Measurements from ENCODE around the gene PPP6R2. TPM values are rescaled to one million over a fixed set of nuclear protein-coding genes. Genes with fewer than 3 reads are reported as not detected.

PPP6R2 gene
- total RNA-seq, 1 experiment from 2014 or later: 47.8 TPM

- TF ChIP-seq RORB (CRISPR knock-in tag; IDR thresholded peaks at IDR 0.05) (no peak), TEAD1 (CRISPR knock-in tag; IDR thresholded peaks at IDR 0.05) (no peak), FOXJ3 (CRISPR knock-in tag; IDR thresholded peaks at IDR 0.05; ENCODE audit: borderline replicate concordance) (no peak)
These were observed 58.8 kb downstream of the PPP6R2 start (continued) for GRCh38 chr22:50401907-50402306.

DNA sequence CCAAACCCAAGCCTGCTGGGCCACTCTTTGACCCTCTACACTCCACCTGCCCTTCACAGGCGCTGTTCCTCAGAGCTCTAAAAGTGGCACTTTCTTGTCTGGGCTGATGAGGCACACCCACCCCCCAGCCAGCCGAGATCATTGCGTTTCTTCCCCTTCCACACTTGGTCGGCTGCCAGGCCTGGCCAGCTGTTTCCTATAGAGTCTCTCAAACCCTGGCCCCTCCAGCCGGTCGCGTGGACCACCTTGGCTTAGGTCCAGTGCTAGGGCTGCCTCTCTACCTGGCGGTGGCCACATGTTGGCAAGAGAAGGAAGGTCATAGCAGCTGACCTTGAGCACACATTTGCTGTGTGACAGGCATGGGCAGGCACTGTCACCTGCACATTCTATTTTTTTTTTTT lies 60.6 kb downstream of the PPP6R2 start:
- ChIA-PET CTCF (interaction anchor here (1.1 kb wide), 1 partner anchor 76 kb away, joined by 3 read pairs; no protein-coding TSS in a partner anchor), POLR2A (no interaction called here)
- H3K27ac Mint-ChIP-seq: no peak overlapping the region
- ATAC-seq: no peak
- no peak overlapping the region for H3K4me3 Mint-ChIP-seq
- H3K27me3 Mint-ChIP-seq (ENCODE audit: low read depth): no peaks in the 10 kb centered on the region
- no peak for DNase-seq (ENCODE audit: low spot score)
- no peaks in the 10 kb centered on the region for H3K9me3 Mint-ChIP-seq
- TF ChIP-seq, protein P1, sequence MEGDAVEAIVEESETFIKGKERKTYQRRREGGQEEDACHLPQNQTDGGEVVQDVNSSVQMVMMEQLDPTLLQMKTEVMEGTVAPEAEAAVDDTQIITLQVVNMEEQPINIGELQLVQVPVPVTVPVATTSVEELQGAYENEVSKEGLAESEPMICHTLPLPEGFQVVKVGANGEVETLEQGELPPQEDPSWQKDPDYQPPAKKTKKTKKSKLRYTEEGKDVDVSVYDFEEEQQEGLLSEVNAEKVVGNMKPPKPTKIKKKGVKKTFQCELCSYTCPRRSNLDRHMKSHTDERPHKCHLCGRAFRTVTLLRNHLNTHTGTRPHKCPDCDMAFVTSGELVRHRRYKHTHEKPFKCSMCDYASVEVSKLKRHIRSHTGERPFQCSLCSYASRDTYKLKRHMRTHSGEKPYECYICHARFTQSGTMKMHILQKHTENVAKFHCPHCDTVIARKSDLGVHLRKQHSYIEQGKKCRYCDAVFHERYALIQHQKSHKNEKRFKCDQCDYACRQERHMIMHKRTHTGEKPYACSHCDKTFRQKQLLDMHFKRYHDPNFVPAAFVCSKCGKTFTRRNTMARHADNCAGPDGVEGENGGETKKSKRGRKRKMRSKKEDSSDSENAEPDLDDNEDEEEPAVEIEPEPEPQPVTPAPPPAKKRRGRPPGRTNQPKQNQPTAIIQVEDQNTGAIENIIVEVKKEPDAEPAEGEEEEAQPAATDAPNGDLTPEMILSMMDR (IDR thresholded peaks at IDR 0.05): no peak
- TF ChIP-seq GTF2I (CRISPR knock-in tag; conservative IDR thresholded peaks at IDR 0.05) (no peak), NFATC4 (CRISPR knock-in tag; IDR thresholded peaks at IDR 0.05) (no peak), TCF7 (CRISPR knock-in tag; IDR thresholded peaks at IDR 0.05; ENCODE audit: low read depth) (no peak), ATF1 (CRISPR knock-in tag; IDR thresholded peaks at IDR 0.05) (no peak), ZNF425 (CRISPR knock-in tag; conservative IDR thresholded peaks at IDR 0.05) (no peak), ZNF138 (CRISPR knock-in tag; conservative IDR thresholded peaks at IDR 0.05) (no peak), PRRX2 (CRISPR knock-in tag; IDR thresholded peaks at IDR 0.05) (no peak), ZNF219 (CRISPR knock-in tag; IDR thresholded peaks at IDR 0.05; ENCODE audit: borderline replicate concordance) (no peak)
- TF ChIP-seq, protein P2, sequence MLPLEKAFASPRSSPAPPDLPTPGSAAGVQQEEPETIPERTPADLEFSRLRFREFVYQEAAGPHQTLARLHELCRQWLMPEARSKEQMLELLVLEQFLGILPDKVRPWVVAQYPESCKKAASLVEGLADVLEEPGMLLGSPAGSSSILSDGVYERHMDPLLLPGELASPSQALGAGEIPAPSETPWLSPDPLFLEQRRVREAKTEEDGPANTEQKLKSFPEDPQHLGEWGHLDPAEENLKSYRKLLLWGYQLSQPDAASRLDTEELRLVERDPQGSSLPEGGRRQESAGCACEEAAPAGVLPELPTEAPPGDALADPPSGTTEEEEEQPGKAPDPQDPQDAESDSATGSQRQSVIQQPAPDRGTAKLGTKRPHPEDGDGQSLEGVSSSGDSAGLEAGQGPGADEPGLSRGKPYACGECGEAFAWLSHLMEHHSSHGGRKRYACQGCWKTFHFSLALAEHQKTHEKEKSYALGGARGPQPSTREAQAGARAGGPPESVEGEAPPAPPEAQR (CRISPR knock-in tag; IDR thresholded peaks at IDR 0.05): no peak
- TF ChIP-seq, protein P3, sequence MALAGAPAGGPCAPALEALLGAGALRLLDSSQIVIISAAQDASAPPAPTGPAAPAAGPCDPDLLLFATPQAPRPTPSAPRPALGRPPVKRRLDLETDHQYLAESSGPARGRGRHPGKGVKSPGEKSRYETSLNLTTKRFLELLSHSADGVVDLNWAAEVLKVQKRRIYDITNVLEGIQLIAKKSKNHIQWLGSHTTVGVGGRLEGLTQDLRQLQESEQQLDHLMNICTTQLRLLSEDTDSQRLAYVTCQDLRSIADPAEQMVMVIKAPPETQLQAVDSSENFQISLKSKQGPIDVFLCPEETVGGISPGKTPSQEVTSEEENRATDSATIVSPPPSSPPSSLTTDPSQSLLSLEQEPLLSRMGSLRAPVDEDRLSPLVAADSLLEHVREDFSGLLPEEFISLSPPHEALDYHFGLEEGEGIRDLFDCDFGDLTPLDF (CRISPR knock-in tag; IDR thresholded peaks at IDR 0.05): no peak
- TF ChIP-seq, protein P4, sequence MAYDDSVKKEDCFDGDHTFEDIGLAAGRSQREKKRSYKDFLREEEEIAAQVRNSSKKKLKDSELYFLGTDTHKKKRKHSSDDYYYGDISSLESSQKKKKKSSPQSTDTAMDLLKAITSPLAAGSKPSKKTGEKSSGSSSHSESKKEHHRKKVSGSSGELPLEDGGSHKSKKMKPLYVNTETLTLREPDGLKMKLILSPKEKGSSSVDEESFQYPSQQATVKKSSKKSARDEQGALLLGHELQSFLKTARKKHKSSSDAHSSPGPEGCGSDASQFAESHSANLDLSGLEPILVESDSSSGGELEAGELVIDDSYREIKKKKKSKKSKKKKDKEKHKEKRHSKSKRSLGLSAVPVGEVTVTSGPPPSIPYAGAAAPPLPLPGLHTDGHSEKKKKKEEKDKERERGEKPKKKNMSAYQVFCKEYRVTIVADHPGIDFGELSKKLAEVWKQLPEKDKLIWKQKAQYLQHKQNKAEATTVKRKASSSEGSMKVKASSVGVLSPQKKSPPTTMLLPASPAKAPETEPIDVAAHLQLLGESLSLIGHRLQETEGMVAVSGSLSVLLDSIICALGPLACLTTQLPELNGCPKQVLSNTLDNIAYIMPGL (CRISPR knock-in tag; IDR thresholded peaks at IDR 0.05): no peak
- TF ChIP-seq, protein P5, sequence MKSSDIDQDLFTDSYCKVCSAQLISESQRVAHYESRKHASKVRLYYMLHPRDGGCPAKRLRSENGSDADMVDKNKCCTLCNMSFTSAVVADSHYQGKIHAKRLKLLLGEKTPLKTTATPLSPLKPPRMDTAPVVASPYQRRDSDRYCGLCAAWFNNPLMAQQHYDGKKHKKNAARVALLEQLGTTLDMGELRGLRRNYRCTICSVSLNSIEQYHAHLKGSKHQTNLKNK (CRISPR knock-in tag; IDR thresholded peaks at IDR 0.05): no peak
- peaks cover 5% of the 10 kb centered on the region; the same call in 1 of the 2 replicates for H3K4me1 Mint-ChIP-seq
- peaks cover 21% of the 10 kb centered on the region for H3K36me3 Mint-ChIP-seq
